HepG2 (cell line): Measurements from ENCODE around the gene DRC7.

ENCODE experiments used
- BRCA1 ChIP-seq: sonication (generic); formaldehyde crosslinking; IDR thresholded peaks from 2 replicates; pipeline ENCODE4 v1.4.0; 2020; ENCODE audit warnings: missing genetic modification reagents
- NBN ChIP-seq: fragments of 450-650 bp; conservative IDR thresholded peaks from 2 replicates; pipeline ENCODE4 v1.6.1; 2017

DNA sequence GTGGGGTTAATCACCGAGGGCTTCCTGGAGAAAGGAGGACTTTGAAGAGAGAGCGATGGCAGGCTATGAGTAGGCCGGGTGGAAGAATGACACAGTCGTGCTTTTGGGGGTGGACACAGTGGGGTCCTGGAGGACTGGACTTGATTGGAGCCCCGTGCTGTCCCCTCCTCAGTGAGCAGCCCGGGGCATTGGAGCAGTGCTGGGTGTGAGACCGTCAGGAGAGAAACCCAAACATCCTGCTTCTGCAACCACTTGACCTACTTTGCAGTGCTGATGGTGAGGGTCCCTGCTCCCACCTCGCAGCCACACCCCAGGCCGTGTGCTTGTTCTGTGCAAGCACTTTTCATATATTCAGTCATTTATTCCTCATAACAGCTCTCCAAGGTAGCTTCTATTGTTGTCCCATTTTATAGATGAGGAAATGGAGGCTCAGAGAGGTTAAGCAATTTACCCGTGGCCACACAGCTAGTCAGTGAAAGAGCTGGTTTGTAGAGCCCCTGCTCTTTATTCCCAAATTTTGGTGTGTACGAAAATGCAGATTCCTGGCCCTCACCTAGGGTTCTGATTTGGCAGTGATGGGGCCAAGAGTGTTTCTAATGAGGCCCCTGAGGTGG is 38.2 kb upstream of the DRC7 start:
- TF ChIP-seq BRCA1 (CRISPR knock-in tag) (no peak), NBN (no peak)
